Hypothalamus (tissue), 51 donors: ENCODE results near the gene TSHZ2.

Experiments
- DNase-seq, 51 donors: peaks; one replicate each; lab custom pipeline; 2025; lab: John Stamatoyannopoulos, UW

TSHZ2 gene

DNA sequence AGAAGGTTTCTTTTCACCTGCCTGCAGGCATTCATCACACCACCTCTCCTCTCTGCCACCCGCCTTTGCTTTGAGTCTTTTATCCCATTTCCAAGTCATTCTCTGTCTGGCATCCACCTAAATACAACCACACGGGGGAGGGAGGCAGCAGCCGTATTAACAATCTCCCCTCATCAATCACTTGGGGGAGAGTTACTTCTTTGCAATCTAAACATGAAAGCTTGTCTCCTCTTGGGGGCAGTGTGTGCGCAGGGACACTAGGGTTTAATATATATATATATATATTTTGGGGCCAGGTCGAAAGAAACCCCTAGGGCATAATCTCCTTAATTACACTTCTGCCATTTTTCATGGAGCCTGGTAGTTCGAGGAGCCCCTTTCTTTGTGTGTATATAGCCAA, 214.5 kb downstream of the TSHZ2 start:
- no peak for DNase-seq

DNA sequence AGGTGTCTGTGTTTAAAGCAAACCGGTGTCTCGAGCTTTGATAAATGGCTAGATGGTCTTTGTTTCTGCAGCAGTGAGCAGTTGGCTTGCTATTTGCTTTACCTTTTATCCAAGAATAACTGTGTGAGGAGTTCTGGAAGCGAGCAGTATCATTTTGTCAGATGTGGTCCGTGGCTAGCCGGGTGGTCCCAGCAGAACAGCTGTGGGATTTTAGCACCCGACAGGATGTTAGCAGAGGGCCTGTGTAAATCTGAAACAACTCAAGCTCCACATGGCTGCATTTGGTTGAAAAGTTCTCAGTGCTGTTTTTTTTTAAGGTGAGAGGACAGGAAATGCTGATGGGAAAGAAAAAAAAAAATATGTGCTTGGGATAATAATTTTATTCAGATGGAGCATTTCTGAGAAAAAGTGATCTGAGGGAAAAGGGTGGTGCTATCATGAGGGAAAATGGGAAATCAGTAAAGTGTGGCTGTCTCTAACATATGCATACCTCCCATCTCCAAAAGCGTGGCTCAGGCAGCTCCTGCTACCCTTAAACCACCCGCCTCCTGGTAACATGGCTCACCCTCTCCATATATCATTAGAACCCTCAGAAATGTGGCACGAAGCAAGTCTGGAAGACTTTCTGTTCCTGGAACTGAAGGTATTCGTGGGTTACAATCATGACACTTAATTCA, 215.4 kb downstream of the TSHZ2 start:
- DNase-seq = no peak

DNA sequence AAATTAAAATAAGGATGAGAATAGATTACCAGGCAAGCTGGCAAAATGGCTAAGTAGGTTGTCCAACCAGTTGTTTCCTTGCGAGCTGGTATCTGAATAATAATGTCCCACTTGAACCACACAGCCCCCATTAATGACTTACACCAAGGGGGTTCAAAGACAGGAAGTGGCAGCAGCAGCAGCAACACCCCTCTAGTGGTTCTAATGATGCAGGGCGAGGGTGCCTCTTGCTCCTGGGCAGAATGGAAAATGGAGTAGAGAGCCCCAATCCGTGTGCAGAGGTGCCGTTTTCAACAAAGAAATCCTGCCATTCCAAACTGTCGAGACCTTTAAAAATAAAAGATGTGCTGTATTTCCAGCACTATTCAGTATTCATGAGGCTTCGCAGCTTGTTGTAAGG, 218.1 kb downstream of the TSHZ2 start:
- no peak for DNase-seq

GRCh38 chr20:53191957-53192356, 219.8 kb downstream of the TSHZ2 start:
- DNase-seq = no peak

- DNase-seq = no peak
Measured at GRCh38 chr20:53194306-53195290, 222.4 kb downstream of the TSHZ2 start.

DNA sequence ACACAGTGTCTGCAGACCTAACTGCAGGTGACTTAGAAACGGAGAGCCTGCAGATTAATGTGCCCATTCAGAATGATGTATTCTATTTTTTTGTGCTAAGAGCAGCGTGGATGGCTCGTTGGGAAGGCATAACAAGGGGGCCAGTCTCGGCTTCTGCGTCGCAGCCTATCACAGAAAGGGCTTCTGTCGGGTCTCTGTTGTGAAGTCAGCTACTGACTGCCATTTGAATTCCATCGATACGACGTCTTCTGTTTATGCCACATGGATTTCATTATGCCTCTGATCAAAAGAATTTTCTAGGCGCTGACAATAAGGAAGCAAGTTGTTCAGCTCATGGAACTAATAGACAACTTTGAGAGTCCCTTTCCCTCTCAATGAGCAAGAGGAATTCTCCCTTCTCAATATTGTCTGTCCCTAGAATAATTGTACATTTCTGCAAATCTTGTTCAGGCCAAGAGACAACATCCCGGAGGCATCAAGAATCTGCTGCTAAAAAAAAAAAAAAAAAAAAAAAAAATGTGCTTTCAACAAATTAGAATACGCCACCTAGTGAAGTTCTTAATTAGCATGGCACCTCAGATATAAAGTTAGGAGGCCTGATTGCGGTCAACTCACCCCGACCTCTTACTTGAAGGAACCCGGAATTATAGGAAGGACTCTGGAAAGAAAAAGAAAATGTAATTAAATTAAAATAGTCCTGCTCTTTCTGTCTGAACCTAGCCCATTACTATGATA, 223.9 kb downstream of the TSHZ2 start:
- no peak for DNase-seq

DNA sequence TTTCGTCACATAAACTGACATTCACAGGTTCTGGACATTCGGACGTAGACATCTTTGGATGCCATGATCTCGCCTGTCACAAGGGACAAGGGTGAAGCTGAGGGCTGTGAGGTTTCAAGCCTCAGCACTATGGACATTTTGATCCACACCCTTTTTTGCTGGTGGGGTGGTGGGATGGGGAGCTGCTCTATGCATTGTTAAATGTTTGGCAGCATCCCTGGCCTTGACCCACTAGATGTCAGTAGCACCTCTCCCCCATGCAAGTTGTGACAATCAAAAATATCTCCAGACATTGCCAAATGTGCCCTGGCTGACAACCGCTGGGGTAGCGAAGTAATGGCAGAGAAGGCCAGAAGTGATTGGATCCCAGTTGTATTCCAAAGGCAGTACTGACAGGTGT, 229.4 kb downstream of the TSHZ2 start:
- no peak for DNase-seq

- peak in 1 of 51 donors; percentile 11 for DNase-seq
Measured at GRCh38 chr20:53202777-53203176, 230.6 kb downstream of the TSHZ2 start.

GRCh38 chr20:53205046-53205445, 232.9 kb downstream of the TSHZ2 start:
- no peak for DNase-seq

GRCh38 chr20:53208110-53208832, 236.1 kb downstream of the TSHZ2 start:
- DNase-seq = peak in 1 of 51 donors; percentile 13

- no peak for DNase-seq
Measured at GRCh38 chr20:53210041-53210440, 237.9 kb downstream of the TSHZ2 start.

DNA sequence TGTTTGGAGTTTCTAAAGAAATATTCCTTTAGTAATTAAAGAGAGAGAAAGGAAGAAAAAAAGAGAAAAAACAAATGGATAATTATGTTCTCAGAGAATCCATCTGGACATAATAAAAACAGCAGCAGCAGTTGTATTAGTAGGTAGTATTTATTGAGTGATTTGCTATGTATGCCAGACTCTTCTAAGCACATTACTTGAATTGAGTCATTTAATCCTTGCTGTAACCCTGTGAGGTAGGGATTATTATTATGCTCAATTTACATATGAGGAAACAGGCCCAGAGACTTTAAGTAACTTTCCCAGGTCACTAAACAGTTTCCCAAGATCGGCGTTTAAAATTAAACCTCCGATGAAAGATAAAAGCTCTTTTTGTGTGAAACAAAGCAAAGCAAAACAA, 238.8 kb downstream of the TSHZ2 start:
- DNase-seq = no peak

GRCh38 chr20:53212018-53212417, 239.9 kb downstream of the TSHZ2 start:
- DNase-seq = no peak

- DNase-seq = no peak
Measured at GRCh38 chr20:53214392-53214791, 242.2 kb downstream of the TSHZ2 start.

DNA sequence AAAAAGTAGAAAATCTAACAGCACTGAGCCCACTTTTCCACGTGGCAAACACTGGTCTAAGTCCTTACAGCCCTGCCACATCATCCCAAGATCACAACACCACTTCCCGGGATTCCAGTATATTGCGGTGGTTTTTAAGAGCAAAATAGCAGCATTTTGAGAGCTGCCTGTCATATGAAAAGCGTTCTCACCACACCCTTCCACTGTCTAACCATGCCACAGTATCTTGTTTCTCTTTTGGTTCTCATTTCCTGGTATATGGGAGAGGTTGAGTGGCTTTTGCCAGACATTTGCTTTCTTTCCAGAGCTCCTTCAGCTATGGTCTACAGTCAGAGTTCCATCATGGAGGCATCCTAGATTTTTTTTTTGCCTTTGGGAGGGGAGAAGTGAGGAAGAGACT, 243.0 kb downstream of the TSHZ2 start:
- DNase-seq = no peak

DNA sequence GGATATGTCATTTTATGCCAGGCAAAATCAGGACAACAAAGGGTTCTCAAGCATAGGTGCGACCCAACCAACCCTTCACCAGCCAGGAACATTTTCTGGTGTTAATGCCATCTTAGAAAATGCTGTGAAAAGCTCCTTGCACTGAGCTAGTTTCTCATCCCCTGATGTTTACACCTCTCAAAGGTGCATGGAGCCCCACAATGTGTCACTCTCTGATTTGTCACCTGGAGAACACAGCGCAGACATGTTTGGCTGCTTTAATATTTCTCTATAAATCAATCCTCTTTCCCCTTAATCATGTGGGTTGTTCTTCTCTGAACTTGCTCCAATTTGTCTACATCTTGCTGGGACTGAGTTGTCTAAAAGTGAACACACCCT, 244.3 kb downstream of the TSHZ2 start:
- no peak for DNase-seq

DNA sequence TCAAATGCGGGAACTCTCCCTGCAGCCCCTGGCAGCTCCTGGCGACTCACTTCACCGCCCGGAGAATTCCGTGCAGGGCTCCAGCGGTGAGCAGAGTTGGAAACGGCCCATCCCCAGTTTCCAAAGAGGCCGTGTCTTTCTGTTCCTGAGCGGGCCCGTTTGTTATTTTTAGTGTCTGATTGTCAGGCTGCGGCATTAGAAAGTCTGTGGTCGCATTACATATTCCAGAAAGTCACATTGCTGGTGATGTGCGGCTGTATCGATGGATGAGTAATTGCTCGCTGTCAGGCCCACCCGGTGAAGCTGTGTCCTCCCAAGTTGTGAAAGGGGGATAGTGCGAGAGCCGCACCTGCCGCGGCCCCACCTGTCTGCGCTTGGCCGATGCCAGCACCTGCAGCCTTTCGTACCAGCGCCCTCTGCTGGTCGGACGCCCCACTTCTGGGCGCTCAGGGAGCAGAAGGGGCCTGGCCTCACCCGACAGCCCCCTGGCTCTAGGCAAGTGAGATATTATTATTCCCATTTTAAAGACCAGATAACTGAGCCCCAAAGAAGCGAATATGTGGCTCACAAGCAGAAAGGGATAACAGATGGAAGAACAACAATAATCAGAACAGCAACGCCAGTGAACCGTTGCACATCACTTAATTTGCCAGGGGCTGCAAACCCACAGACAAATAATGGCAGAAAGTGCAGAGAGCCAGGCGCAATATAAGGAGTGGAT, 244.9 kb downstream of the TSHZ2 start:
- DNase-seq = peak in 45 of 51 donors; percentile 2 to 72 (median 26)

DNA sequence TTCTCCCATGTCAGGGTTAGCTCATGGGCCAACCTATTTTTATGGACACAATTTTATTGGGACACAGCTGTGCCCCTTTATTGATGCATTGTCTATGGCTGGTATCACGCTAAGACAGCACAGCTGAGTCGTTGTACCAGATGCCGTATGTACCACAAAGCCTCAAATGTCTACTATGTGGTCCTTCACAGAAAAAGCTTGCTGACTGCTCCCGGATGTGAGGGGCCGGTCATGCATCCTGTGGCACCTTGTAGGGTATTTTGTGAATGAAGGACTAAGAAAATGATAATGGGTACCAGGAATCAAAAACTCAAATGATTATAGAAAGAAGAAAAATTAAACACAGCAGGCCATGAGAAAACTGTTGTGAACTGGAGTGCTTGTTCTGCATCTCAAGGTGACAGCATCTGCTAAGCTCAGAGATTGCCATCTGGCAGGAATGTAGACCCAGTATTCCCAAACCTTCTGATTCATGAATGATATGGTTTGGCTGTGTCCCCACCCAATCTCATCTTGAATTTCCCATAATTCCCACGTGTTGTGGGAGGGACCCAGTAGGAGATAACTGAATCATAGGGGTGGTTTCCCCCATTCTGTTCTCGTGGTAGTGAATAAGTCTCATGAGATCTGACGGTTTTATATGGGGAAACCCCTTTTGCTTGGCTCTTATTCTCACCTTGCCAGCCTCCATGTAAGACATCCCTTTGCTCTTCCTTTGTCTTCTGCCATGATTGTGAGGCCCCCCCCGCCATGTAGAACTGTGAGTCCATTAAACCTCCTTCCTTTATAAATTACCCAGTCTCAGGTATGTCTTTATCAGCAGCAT, 248.5 kb downstream of the TSHZ2 start:
- DNase-seq = no peak

GRCh38 chr20:53221731-53222130, 249.6 kb downstream of the TSHZ2 start:
- no peak for DNase-seq
